ENCODE results near the gene SNN. TPM values are rescaled to one million over a fixed set of nuclear protein-coding genes. Genes with fewer than 3 reads are reported as not detected.

SNN gene
- total RNA-seq, 1 donor from 2014 or later = 143 TPM

DNA sequence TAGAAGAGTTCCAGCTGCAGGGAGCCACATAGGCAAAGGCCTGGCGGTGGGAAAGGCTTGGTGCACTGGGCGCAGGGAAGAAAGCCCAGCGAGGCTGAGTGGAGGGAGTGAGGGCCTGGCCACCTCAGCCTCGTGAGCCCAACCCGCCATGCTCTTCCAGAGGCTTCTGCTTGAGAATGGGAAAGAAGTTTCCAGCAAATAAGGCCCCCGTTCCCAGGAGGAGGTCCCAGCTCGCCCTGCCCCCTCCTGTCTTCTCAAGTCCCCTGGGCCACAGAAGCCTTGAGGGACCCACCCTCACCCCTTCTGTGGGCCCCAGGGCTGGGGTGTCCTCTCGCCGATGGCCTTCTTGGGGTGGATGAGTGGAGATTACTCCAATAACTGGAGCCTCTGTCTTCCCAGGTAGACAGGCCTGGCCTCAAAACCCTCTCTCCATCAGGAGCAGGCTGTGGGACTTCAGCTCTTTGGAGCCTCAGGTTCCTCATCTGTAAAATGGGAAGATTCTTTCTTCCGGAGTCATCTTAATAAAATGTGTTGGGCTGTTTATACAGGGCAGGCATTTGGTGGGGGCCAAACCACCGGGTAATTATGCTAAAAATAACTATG lies 933 bp upstream of the SNN start:
- no peak for DNase-seq

DNA sequence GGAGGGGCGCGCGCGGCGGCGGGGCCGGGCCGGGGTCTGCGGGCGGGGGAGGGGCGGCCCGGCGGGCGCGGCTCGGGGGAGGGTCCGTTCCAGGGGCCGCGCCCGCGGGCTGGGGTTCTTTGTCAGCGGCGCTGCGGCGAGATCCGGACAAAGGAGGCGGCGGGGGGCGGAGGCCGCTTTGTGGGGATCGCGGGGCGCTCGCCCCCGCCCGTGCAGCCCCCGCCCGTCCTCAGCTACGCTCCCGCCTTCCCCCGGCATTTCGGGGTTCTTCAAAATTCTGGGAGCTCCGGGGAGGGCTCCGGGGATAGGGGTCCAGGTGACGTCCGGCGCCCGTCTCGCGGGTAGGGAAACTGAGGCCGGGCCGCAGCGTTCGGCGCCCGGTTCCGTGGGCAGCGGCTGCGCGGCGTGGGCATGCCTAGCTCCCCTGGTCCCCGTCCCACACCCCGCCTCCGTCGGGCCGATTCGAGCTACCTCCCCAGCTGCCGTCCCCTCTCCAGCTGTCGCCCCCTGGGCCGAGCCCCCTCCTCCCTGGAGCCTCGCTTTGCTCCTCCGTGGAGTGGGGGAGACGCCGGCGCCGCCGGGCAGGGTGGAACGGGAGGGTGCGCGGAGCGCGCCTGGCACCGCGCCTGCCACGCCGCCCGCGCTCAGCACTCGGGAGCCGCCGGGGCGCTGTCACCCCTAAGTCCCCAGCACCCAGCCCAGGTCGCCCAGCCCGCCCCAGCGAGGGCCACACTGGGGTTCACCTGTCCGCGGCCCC lies 546 bp downstream of the SNN start:
- DNase-seq = no peak

DNA sequence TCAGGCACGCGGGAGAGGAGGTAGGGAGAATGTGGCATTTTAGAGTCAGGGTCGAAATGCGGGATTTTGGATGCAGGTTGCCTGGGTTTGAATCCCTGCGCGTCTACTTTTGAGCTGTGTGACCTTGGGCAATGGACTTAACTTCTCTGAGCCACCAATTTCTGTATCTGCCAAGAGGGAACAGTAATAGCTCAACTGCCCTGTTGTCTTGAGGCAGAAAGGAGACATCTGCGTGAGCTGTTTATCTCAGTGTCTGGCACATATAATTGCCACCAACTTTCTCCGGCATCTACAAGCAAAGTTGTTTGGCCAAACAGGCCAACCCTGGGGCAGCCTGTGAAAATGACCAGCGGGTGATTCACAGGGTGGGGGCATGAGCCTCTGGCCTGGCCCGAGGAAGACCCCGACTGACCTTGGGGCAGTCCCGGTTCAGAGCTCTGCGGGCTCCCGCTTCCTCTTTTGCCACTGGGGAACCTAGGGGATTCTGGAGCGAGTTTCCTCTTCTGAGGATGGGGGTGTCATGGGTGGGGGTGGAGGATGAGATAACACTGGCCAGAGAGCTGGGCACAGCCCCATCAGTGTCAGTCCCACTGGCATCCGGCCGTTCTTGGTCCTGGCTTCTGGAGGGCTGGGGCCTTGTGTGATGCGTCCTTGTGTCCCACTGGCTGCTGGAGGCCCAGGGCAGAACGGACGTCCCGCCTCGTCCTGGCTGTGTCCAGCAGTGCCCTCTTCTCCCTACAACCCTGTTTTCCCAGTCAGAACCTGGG lies 1.3 kb downstream of the SNN start:
- DNase-seq = peak; percentile 50

- peak; percentile 50 for DNase-seq
These were observed 2.2 kb downstream of the SNN start for GRCh38 chr16:11670171-11671131.

- DNase-seq = no peak
These were observed 3.0 kb downstream of the SNN start for GRCh38 chr16:11671271-11671670.

DNA sequence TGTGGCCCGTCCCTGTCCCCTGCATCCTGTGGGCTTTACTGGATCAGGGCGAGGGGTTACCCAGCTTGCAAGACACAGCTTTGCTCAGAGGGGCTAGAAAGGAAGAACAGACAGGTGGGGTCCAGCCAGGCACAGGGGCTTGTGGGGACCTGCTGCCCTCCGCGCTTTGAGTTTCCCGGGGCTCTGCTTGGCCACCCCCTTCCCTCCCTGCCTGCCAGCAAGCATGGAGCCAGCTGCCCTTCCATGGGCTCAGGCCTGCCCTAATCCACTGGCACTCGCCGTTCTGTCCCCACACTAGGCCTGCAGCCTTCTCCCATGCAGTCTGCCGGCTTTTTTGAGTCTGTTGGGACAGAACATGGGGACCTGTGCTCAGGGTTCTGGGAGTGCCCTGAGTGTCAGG lies 3.4 kb downstream of the SNN start:
- no peak for DNase-seq

- no peak for DNase-seq
These were observed 4.2 kb downstream of the SNN start for GRCh38 chr16:11672206-11673090.

DNA sequence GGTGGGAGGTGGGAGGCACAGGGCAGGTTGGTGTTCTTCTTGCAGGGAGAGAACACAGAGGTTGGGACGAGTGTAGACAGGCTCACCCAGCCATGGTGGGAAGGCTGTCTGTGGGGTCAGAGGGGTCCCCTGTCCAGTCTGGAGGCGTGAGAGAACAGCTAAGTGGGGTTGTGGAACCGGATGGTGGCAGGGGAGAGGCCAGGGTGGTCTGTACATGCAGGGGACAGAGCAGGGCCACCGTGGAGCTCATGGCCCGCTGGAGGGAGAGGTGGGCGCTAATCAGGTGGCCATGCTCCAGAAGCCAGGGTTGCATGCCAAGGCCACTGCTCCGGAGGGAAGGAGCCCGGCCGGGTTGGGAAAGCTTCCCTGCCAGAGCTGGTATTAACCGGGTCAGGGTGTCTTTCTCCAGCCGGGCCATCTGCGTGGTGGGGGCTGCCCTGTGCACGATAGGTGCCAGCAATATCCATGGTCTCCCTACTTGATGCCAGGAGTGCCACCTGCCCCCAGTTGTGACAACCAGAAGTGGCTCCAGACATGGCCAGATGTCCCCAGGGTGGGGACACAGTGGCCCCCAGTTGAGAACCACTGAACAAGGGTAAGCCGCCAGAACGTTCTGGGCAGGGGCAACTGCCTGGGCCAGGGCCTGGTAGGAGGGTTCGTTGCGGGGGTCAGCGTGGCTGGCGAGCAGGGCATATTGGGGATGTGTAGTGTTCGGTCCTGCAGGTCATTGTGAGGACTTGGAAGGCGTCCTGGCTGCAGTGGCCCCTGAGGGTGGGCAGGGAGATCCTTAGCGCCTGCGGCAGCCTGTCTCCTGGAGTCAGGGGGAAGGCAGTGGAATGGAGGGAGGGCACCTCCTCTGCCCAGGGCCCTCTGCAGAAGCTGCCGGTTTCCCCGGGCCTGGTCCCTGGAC lies 5.1 kb downstream of the SNN start:
- DNase-seq = peak; percentile 22

DNA sequence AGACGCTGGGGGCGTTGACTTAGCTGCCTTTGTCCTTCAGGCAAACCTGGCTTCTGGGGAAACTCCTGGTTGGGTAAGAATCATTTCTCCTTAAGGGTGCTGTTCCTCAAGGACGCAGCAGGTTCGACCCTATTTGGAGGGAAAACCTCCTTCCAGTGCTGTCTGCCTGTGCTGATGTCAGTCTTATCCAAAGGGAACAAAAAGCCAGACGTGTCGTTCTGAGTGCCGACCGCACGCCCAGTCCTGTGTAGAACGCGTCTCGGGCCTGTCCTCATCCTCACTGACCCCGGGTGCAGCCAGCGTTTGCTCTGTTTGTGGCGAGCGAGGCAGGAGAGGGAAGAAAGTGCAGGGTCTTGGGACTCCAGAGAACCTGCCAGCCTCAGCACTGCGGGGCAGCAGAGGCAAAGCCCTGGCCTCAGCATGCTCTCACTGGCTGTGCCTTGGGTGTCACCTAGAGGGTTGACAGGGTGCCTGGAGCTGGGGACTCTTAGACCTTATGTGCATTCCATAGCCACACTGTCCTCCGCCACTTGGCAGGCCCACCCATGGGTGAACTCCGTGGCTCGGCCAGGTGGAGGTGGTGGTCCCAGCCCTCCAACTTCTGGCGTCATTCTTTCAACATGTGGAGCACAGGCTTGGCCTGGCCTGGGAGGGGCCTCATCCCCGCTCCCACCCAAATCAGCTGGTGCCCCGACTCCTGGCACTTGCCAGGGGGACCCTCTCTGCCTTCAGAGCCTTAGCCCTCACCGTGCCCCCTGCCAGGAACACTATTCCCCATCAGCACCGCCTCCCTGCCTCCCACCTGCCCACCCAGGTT lies 6.0 kb downstream of the SNN start:
- no peak for DNase-seq

GRCh38 chr16:11674818-11675560 lies 6.7 kb downstream of the SNN start:
- no peak for DNase-seq

DNA sequence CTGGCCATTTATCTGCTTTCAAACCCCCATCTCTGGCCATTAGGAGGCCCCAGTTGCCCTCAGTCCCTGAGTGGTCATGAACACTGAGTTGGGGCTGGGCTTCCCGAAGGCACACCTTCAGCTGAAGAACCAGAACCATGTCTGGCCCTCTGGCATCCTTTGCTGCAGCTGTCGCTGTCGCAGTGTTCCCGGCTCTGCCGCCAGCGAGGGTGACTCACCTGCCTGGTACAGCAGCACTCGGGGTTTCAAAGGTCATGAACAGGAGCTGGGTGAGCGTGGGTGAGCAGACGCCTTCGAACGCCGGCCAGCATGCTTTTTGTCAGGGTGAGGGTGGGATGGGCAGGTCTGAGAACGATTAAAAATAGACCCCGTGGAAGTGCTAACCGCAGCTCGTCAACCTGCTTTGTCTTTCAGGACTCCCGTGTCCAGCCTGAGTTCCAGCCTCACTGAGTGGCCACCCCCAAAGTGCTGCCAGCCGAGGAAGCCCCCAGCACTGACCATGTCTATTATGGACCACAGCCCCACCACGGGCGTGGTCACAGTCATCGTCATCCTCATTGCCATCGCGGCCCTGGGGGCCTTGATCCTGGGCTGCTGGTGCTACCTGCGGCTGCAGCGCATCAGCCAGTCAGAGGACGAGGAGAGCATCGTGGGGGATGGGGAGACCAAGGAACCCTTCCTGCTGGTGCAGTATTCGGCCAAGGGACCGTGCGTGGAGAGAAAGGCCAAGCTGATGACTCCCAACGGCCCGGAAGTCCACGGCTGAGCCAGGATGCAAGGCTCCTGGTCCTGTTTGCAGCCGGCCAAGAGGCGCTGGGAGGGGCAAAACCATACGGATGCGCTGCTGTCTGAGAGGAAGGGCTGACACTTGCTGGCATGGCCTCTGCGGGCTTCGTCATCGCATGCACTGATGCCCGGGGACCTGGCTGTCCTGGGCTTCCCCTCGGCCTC lies 7.6 kb downstream of the SNN start:
- peak; percentile 57 for DNase-seq

GRCh38 chr16:11676799-11677198 lies 8.5 kb downstream of the SNN start:
- no peak for DNase-seq

GRCh38 chr16:11677451-11677951 lies 9.2 kb downstream of the SNN start:
- no peak for DNase-seq

DNA sequence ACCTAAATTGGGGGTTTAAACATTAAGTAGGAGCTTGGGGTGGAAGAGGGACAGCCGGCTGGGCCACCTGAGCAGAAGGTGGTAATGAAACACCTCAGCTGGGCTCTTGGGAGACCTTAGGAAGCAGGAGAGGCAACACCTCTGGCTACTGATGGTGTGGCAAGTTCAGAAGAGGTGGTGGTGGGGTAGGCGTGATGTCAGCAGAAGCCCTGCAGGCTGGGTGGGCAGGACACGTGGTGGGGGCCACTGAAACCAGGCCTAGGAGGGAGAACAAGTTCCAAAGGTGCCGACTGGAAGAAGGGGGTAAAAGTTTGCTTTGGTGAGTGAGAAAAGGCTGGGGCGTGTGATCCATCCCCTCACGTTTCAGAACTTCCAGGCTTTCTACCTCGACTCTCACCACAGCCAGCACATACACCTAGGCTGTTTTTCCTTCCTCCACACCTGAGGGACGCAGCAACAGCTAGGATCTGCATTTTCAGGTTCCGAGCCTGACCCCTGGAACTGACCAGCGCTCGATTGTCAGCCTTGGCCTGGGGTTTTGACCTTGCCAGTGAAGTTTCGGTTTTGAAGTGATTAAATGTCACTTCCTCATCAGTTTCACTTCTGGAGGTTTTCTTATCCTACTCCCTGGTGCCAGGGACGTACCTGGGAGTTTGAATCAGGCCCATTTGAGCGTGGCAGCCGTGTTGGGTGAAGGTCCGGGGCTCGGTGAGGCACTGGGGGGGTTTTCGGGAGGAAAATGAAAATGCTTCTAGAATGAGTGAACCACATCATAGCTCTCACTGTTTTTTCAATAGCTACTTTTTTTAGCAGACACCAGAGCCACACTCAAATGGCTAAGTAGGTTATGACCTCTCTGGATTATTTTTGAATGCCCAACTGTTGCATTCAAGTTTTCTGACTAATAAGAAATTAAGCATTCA lies 10.0 kb downstream of the SNN start:
- DNase-seq = no peak

DNA sequence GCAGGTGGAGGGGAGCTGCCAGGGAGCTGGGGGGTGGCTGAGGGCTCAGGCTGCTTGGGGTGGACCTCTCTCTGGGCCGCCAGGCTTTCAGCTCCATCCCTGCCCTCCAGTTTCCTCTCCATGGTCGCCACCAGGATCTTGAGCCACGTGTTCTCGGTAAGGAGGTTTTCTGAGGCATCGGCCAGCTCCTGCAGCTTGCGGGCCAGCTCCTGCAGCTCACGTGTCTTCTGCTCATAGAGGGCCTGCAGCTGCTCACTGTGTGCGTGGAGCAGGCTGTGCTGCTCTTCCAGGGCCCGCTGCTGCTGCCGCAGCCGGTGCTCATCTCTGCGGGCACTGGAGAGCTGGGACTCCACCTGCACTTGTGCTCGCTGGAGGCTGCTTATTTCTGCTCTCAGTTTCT lies 11.0 kb downstream of the SNN start:
- DNase-seq = peak; percentile 55
